GM19397 (cell line): ENCODE results near the gene PRPF18.

Source experiments
- ATAC-seq: cut with Tn5 transposase; IDR thresholded peaks from one replicate; pipeline ENCODE4 v1.9.1; 2021; ENCODE audit warnings: mild to moderate bottlenecking, moderate library complexity; ENCODE audit not compliant: unreplicated experiment

The PRPF18 gene

DNA sequence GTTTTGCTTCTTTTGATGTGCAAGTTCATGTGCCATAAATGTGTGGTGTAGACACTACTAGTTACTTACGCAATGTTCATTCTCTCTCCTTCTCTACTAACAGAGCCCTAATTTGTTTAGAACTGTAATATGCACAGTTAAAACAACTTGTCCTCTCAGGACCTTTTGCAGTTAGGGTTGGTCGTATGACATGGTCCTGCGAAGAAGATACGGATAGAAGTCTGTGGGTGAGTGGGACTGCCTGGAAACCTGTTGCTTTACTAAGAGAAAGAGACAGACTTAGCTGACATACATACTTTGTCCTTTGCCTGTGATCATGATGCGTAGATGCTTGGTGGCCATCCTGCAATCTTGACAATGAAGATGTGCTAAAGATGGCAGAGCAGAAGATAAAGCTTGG, 51.1 kb downstream of the PRPF18 start:
- ATAC-seq = no peak

DNA sequence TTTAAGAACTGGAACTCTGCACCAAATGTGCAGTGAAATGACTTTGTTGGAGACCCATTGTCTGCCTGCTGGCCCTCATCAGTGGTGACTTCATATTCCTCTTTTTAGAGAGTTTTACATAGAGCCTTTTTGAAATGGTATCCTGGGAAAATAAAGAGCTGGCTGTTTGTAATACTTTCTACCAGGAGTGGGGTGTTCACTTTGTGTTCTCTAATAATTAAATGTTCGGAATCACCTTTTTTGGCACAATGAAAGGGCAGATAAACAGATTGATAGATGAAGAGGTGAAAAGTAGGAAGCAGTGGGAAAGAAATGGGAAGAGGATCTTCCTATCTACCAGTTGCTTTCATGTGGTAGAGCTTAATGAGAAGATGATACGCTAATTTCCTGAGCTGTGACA, 55.5 kb downstream of the PRPF18 start:
- ATAC-seq = no peak

DNA sequence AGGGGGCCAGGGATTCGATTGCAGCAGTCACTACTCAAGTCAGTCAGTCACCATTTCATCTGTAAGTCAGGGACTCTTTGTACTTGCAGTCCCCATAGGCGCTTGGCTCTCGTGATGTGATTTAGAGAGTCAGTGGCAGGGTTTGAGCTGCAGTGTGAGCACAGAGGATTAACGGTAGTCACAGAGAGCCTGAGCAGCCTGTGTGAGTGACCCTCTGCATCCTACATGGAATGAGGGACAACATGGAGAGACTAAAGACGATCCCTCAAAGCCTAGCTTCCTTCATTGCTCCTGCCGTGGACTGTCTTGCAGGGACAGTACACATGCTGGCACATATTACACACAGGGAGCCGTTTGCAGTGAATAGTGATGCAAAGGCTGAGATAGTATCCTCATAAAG, 56.3 kb downstream of the PRPF18 start:
- no peak for ATAC-seq

DNA sequence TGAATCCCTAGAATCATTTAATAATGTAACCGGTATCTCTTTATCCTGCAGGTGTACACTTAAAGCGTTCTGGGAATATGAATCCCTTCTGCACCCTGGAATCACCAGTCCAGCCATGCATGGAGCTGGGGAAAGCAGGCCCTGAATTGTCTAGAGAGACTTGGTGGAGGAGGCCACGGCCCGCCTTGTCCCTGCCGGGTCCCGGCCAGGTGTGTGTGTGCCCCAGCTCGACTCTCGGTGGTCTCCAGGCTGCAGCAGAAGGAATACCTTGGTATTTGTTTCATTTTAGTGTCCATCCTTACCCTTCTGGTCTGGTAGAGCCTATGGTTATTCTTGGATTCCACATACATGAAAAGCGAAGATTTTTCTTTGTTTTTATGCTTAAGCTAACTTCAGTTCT, 58.1 kb downstream of the PRPF18 start:
- no peak for ATAC-seq

DNA sequence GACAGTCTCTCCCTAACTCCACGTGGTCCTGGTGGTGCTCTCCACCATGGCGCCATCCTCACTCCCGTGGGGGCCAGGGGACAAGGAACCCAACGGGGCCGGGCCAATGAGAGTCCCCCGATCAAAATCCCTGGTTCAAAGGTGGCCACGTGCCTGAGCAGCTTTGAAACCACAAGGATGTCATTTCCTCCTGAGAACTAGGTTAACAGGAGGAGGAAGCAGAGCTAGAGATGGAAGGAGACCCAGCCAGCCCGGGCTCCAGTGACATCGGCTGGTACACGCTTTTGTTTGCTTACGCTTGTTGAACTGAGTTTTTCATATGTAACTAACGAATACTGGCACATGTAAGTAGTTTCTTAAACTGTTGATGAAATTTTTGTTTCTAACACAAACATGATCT, 61.7 kb downstream of the PRPF18 start:
- ATAC-seq = no peak

DNA sequence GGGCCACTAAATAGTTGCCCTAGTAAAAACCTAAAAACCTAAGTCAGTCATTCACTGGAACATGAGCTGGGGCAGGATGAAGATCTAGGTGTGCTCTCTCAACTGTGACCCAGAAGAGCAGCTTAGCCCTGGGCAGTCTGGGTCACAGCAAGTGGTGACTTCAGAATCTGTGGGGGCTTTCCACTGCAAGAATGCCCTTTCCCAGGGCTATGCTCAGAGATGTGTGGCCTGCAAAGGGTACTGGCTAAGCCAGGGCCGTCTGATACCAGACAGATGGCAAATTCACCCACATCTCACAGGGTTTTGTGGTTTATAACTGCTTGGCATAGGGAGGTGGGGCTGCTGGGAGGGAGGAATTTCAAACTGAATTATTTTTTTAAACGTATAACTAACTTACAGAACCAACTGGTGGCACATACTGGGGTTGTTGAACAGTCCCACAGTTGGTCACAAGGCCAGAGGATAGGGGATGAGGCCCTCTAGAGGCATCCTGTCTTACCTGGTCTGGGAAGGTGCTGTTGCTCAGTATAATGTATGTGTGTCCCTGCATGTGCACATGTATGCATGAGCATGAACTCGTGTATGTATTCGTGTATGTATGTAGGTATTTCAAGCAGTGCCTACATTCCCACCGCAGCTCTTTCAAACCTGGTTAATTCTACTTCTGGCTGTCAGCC, 63.2 kb downstream of the PRPF18 start:
- ATAC-seq = no peak

DNA sequence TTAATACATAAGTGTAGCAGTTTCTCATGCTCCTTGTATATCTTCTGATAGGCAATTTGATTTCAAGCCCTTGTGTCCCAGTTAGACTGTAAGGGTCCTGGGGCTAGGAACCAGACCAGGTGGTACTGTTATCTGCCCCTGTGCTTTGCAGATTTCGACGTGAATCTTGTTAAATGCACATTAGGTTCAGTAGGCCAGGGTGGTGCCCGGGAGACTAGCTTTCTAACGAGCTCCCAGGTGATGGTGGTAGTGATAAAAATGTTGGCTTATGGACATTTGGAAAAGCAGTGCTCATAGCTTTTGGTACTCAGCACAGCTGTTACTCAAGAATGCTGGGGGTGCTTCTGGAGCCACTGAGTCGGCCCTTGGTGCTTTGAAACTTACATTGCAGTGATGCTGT, 64.2 kb downstream of the PRPF18 start:
- no peak for ATAC-seq

DNA sequence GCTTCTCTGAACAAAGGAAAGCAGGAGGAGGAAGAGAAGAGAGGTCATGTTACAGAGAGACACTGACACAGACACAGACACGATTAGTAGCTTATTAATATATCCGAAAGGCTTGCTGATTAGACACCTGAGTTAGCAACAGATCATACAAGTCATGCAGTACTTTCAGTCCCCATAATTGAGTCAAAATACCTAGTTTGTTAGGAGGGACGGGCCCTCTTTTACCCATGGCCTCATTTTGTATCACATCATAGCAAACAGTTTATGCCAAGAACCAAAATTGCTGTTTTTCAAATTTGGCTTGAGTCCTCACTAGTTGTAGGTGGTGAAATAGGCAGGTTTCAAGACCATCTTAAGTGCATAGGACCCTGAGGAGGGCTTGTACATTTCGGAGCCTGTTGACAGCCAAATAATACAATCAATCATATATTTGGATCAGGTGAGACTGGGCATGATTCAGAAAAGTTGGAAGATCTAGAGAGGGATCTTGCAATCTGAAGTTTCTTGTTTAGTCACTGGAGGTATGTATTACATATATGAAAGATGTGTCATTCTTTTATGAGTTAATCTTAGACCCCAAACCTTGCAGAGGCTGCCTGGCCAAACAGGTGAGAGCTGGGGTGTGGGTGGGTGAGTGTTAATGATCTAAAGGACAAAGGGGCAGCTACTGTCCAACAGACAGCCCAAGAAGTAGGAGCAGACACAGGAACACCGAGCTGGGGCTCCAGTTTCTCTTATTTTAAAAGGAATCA, 65.4 kb downstream of the PRPF18 start:
- ATAC-seq = no peak

DNA sequence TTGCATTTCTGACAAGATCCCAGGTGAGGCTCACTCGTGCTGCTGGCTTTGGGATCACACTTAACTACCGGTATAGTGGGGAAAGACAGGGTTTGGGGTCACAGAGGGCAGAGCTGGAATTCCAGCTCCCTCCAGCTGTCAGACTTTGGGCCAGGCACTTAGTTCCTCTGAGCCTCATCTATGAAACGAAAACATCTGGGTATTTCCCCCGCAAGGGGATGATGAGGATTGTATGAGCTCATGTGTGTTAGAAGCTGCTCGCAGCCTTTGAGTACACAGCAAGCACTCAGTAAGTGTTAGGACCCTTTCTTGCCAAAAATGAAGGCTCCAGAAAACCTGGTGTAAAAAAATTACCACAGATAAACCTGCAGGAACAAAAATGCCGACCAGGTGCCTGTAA, 66.1 kb downstream of the PRPF18 start:
- no peak for ATAC-seq

DNA sequence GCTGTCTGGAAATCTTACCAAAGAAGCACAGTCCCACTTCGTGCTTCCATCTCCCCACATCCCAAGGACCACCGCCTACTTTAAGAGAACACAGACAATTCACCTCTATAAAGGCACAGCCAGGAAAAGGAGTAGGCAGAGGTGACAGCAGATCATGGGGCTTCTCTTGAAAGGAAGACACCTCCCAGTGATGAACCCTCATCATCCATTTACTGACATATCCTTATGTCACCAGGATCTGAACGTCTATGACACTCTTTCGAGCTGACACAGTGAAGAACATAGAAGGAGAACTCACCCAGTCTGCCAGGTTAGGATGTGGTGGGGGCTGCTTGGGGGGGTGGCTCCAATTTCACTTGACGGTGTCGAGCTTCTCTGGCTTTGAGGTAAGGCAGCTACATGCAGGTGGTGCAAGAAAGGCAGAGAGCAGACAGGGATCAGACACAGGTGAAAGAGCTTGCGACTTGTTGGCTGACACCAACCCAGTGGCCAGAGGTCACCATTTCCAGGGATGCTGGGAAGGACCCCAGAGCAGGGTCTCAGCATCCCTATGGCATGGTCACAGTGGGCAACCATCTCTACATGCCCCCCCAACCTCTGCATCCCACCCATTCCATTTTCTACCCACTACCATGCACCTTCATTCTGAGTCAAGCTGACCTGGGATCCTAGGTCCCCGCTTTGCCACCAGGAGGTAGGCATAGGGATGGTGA, 67.5 kb downstream of the PRPF18 start:
- ATAC-seq = no peak

DNA sequence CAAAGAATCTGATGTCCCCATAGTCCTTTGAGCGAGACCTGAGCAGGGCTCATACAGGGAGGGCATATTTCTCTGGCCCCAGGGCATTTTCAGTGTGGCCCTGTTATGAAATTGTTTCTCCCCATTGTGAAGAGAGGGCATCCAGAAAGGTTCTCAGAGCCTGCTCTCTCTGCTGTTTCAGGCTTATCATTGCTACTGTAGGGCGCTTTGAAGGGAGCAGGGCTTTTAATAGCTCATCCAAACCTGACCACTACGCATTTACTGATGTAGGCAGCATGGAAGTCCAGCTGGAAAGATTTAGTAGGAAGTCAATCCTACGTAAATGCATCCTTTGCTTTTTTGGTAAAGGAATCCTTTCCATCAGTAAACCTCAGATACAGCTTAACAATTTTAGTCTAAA, 68.1 kb downstream of the PRPF18 start:
- no peak for ATAC-seq

DNA sequence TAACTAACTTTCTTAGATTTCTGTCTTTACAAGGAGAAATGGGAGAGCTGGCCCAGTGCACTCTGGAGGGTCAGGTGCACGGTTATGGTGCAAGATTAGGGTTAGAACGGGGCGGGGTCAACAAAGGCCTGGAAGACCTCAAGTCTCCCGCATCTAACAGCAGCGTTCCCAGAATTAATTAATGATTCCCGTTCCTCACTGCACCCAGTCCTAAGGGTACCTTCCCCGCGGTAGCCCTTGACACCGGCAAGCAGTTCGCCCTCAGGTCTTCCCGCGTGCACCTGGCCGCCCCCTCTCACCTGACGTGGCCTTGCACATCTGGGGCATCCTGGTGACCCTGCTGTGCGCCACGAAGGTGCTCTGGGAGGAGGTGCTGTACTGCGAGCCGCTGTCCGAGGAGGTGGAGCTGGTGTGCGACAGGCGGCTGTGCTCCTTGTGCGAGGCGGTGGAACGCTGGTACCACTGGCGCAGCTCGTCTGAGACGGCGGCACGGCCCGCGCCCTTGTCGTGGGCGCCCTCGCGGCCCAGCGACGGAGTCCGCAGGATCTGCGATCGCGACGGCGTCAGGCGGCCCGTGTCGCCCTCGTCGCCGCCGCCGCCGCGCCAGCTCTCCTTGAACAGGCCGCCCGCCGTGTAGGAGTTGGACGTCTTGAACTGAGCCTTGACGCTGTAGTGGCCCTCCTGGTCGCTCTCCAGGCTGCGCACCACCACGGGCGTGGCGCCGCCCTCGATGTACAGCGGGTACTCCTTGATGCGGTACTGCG, 69.8 kb downstream of the PRPF18 start:
- ATAC-seq = no peak

DNA sequence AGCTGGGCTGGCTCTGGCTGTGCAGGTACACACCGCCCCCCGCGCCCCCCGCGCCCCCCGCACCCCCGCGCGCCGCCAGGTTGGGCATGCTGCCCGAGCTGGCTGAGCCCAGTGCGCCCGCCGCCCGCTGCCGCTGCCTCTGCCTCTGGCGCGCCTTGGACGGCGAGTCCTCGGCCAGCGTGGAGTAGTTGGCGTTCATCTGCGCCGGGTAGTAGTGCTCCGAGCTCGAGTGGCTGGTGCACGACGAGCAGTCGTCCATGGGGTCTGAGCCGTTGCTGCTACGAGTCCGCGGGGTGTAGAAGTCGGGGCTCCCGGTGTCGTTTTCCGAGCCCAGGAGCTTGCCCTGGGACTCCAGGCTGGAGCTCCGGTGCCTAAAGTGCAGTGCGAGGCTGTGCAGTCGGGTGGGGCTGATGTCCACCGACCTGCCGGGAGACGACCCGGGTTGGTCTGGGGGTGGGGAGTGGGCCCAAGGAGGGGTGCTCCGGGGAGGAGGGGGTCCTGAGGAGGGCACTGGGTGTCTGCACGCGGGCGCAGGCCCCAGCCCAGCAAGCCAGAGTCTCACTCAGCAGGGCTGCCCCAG, 70.4 kb downstream of the PRPF18 start:
- no peak for ATAC-seq

DNA sequence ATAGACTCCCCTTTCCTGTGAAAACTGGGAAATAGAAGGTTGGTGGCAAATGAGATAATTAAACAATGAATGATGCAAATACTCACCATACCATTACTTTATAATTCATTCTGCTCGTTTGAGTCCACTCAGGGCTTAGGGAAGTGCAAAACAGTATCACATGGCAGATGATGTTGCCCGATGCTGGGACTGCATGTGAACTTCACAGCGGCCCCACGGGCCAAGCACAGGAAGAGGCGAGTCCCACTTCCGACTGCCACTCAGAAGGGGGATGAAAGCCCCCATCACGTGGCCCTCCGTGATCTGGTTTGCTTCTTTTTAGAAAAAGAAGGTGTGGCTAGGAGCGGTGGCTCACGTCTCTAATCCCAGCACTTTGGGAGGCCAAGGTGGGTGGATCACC, 71.5 kb downstream of the PRPF18 start:
- ATAC-seq = no peak

DNA sequence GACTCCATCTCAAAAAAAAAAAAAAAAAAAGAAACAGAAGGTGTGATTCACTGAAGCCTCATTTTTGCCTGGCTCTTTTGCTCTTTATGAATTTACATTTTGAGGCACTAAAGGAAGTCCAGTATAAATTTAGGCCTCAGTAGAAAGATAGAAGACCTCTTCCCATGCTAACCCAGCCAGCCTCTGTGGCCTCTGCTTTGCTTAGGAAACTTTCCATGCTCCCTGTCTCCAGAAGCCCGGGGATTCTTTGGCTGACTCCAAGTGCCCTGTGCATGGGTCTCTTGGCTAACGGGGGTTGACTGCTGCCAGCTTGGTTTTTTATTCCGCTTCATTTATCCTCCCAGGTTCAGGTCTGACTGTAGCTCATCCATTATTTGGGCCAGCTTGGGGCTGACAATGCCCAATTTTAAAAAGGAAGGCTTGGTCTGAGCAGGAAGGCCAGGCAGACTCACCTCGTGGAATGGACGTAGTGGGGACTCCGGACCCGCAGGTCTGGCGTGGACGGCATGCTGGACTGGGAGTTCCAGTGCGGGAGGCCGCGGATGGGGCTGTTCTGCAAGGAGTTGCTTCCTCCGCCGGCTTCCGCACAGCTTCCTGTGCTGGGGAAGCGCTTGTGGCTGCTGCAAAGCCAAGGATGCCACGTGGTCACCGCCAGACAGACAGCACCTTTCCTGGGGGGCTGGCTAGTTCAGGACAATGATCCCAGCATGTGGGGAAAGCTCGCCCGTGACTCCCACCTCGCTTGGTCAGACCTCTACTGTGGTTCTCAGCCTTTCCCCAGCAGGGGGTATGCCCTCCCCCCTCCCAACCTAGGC, 72.3 kb downstream of the PRPF18 start:
- no peak for ATAC-seq

DNA sequence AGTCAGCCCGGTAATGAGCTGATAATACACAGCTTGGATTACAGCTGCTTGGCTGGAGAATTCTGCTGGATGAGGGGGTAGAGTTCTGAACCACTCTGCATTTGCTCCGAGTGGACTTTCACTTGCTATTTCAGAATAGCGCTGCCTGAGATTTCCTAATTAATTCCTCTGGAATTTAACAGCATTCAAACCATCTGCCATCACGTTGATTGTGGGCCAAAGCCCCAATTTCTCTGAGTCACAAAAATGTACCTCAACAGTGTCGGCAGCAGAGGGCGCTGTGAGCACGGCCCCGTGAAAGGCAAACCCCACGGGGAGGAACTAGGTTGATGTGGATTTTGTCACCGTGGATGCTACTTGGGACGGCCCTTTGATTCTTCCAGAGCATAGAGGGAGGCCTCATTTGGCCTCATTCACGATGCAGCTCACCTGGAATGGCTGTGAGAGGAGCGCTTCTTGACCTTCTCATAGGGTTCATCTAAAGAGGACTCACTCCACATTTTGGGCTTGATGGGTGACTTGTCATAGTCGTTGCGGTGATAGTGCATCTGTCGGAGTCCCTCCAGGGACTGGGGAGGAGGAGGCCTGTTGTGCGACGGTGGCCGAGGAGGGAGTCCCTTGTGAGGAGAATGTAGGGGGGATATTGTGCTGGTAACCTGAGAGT, 73.3 kb downstream of the PRPF18 start:
- ATAC-seq = no peak

DNA sequence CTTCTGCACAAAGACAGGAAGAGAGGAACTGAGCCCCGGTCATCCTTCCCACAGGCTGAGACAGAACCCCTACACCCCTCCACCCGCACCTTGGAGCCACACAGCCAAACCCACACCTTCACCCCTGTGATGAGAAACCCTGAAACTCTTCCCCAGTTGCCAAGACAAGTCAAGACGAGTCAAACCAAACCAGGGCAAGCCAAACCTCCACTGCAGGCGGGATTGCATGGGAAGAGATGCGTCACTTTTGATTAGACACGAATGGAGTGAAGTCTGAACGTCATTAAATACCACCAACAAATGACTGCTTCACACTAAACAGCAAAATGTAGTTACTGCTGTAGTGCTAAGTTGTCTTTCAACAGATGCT, 73.8 kb downstream of the PRPF18 start:
- ATAC-seq = no peak

DNA sequence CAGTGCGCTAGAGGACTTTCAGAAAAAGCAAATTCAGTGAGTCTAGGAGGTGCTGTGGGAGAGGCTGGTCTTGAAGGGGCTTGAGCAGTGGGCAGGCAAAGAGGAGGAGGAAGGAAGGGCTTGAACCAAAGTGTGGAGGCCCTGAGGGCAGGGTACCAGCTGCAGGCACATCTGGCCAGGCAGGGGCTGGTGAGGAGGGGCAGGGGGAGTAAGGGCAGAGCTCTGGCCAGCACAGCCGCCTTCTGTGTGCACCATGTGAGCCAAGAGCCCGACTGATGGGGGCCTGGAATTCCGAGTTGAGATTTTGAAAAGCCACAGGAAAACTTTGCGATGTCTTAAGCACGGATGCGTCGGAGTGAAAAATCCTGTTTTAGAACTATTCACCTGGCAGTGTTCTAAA, 74.5 kb downstream of the PRPF18 start:
- ATAC-seq = no peak

DNA sequence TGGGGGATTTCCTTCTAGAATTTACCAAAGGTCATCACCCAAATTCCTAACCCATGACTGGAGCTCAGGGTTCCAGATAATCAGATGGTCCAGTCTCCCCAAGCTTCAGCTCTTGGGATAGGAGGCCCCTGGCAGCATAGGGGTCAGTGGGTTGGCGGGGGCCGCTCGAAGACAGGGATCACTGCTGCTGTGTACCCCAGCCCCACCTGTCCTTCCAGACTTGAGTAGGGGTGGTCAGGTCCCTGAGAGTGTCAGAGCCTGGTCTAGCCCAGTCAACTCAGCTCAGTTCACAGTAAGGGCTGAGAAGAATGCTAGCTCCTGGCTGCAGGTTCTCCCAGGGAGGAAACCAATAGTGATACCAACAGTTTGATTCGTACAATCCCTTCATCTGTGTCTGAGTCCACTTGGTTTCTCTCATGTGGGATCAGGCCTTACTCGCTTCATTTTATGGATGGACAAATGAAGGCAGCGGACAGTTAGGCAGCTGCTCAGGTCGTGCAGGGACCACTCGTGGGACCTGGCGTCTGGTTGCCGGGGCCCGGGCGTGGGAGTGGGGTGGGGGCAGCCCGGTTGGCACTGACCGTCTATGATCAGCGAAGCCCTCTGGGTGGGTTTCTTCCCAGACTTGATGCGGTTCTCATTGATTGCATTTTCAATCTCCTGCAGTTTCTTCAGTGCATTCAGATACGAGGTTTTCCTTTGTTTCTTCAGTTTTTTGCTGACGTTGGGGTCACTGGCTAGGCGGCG, 78.9 kb downstream of the PRPF18 start:
- ATAC-seq = no peak
